Measurements from ENCODE around the gene HOXD3. TPM values are rescaled to one million over a fixed set of nuclear protein-coding genes. Genes with fewer than 3 reads are reported as not detected.

The HOXD3 gene
- total RNA-seq, 2 donors from 2014 or later = not detected

GRCh38 chr2:176146645-176147044, 10.5 kb upstream of the HOXD3 start:
- Mint-ChIP-seq H3K27me3 (peaks cover 57 to 80% of the 10 kb centered on the region in 2 donors), H3K9me3 (no peaks in the 10 kb centered on the region), H3K4me3 (no peak overlapping the region), H3K36me3 (no peaks in the 10 kb centered on the region), H3K27ac (no peak overlapping the region), H3K4me1 (ENCODE audit: low read depth in 2 of 2) (no peaks in the 10 kb centered on the region)
- DNase-seq (ENCODE audit: low spot score) (no peak), ATAC-seq (no peak)

DNA sequence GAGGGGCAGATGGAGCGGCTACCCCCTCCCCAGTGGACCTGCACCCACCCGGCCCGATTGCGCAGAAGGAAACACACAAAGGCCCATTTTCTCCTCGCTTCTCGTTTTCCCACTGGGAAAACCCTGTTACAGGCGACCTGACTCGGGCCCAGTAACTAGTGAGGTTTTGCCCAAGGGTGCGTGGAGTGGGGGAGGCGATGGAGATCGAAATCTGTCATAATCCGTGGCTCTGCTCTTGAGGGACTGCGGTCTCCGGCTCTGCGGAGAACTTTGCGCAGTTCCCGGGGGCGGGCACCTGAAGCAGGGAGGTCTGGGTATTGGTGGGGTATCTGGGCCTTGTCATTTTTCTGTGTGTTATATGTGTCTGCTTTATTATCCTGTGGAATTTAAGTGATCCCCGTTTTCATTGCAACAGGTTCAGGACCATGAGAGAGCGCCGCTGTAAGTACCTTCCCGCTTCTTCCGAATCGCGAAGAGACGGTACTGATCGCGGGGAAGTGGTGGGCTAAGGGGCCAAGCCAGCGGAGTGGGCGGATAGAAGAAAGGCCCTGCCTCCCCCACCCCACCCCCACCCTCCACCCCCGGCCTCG, 9.8 kb upstream of the HOXD3 start:
- no peak overlapping the region for H3K27ac Mint-ChIP-seq
- no peak overlapping the region for H3K4me3 Mint-ChIP-seq
- ATAC-seq = no peak
- H3K36me3 Mint-ChIP-seq = no peaks in the 10 kb centered on the region
- DNase-seq (ENCODE audit: low spot score) = no peak
- no peaks in the 10 kb centered on the region for H3K4me1 Mint-ChIP-seq (ENCODE audit: low read depth in 2 of 2)
- H3K9me3 Mint-ChIP-seq = no peaks in the 10 kb centered on the region
- peaks cover 56 to 78% of the 10 kb centered on the region in 2 donors for H3K27me3 Mint-ChIP-seq

- H3K27me3 Mint-ChIP-seq = peaks cover 54 to 74% of the 10 kb centered on the region in 2 donors
- no peaks in the 10 kb centered on the region for H3K36me3 Mint-ChIP-seq
- H3K4me1 Mint-ChIP-seq (ENCODE audit: low read depth in 2 of 2) = no peaks in the 10 kb centered on the region
- ATAC-seq (no peak), DNase-seq (ENCODE audit: low spot score) (no peak)
- H3K9me3 Mint-ChIP-seq = no peaks in the 10 kb centered on the region
- H3K4me3 Mint-ChIP-seq = no peak overlapping the region
- H3K27ac Mint-ChIP-seq = no peak overlapping the region
These were observed 9.2 kb upstream of the HOXD3 start for GRCh38 chr2:176147800-176148496.

DNA sequence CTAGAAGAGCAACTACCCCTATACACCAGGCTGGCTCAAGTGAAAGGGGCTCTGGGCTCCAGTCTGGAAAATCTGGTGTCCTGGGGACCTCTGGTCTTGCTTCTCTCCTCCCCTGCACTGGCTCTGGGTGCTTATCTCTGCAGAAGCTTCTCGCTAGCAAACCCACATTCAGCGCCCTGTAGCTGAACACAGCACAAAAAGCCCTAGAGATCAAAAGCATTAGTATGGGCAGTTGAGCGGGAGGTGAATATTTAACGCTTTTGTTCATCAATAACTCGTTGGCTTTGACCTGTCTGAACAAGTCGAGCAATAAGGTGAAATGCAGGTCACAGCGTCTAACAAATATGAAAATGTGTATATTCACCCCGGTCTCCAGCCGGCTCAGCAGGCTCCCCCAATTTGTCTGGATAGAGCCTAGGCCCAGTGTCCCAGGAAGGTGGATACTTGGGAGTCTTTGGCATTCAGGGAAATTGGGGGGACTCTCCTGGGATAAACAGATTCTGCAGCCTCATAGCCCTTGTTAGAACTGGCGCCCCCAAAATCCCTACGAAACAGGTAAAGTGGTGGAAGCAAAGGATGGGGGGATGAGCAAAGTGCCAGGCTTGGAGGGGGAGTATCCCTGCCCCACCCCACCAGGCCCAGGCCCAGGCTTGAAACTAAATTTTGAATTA, 8.2 kb upstream of the HOXD3 start:
- H3K4me3 Mint-ChIP-seq = no peak overlapping the region
- no peaks in the 10 kb centered on the region for H3K9me3 Mint-ChIP-seq
- H3K4me1 Mint-ChIP-seq (ENCODE audit: low read depth in 2 of 2) = no peaks in the 10 kb centered on the region
- no peak overlapping the region for H3K27ac Mint-ChIP-seq
- ATAC-seq (no peak), DNase-seq (ENCODE audit: low spot score) (no peak)
- peaks cover 46 to 68% of the 10 kb centered on the region in 2 donors for H3K27me3 Mint-ChIP-seq
- H3K36me3 Mint-ChIP-seq = no peaks in the 10 kb centered on the region

GRCh38 chr2:176149481-176149938, 7.6 kb upstream of the HOXD3 start:
- H3K27me3 Mint-ChIP-seq = peaks cover 46 to 68% of the 10 kb centered on the region in 2 donors
- no peak overlapping the region for H3K4me3 Mint-ChIP-seq
- ATAC-seq = no peak
- DNase-seq (ENCODE audit: low spot score) = no peak
- H3K27ac Mint-ChIP-seq = no peak overlapping the region
- no peaks in the 10 kb centered on the region for H3K36me3 Mint-ChIP-seq
- H3K9me3 Mint-ChIP-seq = no peaks in the 10 kb centered on the region
- H3K4me1 Mint-ChIP-seq (ENCODE audit: low read depth in 2 of 2) = no peaks in the 10 kb centered on the region

DNA sequence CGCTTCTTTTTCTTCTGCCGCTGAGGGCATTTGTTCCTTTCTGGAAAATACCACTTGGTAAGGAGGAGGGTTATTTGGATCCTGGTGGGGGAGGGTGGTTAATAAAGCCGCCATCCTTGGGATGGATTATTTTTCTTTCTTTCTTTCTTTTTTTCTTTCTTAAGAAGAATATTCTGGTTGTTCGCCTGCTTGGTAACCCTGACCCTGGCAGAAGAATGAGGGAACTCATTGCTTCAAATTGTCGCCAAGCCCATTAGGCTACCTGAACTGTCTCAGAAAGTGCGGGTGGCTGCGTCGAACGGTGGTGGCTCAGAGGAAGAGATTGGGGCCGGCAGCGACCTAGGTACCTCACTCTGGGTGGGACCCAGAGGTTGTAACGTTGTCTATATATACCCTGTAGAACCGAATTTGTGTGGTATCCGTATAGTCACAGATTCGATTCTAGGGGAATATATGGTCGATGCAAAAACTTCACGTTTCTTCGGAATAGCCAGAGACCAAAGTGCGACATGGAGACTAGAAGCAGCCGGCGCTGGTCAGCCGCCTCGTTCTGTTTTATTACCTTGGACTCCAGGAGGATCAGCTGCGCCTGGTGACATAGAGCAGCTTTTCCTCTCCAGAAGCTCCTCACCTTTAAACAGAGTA, 7.0 kb upstream of the HOXD3 start:
- Mint-ChIP-seq H3K27ac (no peak overlapping the region), H3K36me3 (no peaks in the 10 kb centered on the region), H3K27me3 (peaks cover 50 to 69% of the 10 kb centered on the region in 2 donors), H3K4me3 (no peak overlapping the region), H3K9me3 (no peaks in the 10 kb centered on the region), H3K4me1 (ENCODE audit: low read depth in 2 of 2) (no peaks in the 10 kb centered on the region)
- DNase-seq (ENCODE audit: low spot score) (no peak), ATAC-seq (no peak)

- H3K27me3 Mint-ChIP-seq = peaks cover 48 to 69% of the 10 kb centered on the region in 2 donors
- no peak for DNase-seq (ENCODE audit: low spot score)
- no peaks in the 10 kb centered on the region for H3K36me3 Mint-ChIP-seq
- H3K9me3 Mint-ChIP-seq = no peaks in the 10 kb centered on the region
- H3K27ac Mint-ChIP-seq = no peak overlapping the region
- no peaks in the 10 kb centered on the region for H3K4me1 Mint-ChIP-seq (ENCODE audit: low read depth in 2 of 2)
- H3K4me3 Mint-ChIP-seq = no peak overlapping the region
- no peak for ATAC-seq
These were observed 6.3 kb upstream of the HOXD3 start for GRCh38 chr2:176150584-176151441.

DNA sequence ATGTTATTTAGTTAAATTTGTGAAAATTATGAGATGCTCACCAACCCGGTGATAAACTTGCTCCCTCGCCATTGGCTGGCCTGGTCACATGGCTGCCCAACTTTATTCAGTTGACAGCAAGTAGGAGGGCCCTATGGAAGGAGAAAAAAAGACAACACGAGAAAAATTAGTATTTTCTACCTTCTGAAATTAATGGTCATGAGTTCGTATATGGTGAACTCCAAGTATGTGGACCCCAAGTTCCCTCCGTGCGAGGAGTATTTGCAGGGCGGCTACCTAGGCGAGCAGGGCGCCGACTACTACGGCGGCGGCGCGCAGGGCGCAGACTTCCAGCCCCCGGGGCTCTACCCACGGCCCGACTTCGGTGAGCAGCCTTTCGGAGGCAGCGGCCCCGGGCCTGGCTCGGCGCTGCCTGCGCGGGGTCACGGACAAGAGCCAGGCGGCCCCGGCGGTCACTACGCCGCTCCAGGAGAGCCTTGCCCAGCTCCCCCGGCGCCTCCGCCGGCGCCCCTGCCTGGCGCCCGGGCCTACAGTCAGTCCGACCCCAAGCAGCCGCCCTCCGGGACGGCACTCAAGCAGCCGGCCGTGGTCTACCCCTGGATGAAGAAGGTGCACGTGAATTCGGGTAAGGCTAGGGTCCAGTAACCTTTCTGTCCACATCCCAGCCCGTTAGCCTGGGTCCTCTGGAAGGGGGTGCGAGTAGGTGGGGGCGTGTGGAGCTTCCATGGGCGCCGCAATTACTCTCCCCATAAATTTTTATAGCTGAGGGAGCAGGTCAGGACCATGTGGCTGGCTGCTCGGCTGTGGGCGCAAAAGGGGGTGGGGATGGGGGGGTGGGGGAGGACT, 5.4 kb upstream of the HOXD3 start, which contains the start of gene HOXD4:
Gene HOXD4, plus strand, starts transcription at position 109 of the 846 bp plus-strand sequence. Its CDS starts 84 bp downstream, at position 193.
- H3K27me3 Mint-ChIP-seq = peaks cover 47 to 69% of the 10 kb centered on the region in 2 donors
- H3K9me3 Mint-ChIP-seq = no peaks in the 10 kb centered on the region
- H3K4me3 Mint-ChIP-seq = no peak within 1 kb of the TSS
- no peak for DNase-seq (ENCODE audit: low spot score)
- H3K27ac Mint-ChIP-seq = no peak within 1 kb of the TSS
- no peaks in the 10 kb centered on the region for H3K36me3 Mint-ChIP-seq
- H3K4me1 Mint-ChIP-seq (ENCODE audit: low read depth in 2 of 2) = no peaks in the 10 kb centered on the region
- no peak for ATAC-seq

DNA sequence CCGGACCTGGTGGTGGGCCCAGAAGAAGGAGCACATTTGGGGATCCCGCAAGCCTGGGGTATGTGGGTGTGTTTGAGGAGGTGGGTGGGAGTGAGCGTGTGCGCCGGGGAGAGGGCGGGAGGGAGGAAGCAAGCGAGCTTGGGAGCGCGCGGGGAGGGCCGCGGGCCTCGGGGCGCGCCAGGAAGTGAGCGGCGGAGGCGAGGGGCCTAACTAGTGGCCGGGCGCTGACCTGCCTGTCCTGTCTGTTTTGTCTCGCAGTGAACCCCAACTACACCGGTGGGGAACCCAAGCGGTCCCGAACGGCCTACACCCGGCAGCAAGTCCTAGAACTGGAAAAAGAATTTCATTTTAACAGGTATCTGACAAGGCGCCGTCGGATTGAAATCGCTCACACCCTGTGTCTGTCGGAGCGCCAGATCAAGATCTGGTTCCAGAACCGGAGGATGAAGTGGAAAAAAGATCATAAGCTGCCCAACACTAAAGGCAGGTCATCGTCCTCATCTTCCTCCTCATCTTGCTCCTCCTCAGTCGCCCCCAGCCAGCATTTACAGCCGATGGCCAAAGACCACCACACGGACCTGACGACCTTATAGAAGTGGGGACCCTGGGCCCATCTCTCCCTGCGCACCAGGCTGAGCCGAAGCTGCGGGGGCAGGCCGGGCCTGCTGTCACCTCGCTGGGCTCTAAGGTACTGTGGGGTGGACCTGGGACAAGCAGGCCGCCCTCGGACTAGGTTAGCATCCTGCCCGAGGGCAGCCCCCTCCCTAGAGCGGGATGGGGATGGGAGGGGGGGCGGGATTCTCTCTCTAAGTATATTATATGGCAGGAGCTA, 4.5 kb upstream of the HOXD3 start:
- Mint-ChIP-seq H3K9me3 (no peaks in the 10 kb centered on the region), H3K36me3 (no peaks in the 10 kb centered on the region), H3K4me3 (no peak overlapping the region), H3K4me1 (ENCODE audit: low read depth in 2 of 2) (no peaks in the 10 kb centered on the region), H3K27ac (no peak overlapping the region), H3K27me3 (peaks cover 43 to 71% of the 10 kb centered on the region in 2 donors)
- ATAC-seq (no peak), DNase-seq (ENCODE audit: low spot score) (no peak)

GRCh38 chr2:176154576-176155252, 2.4 kb upstream of the HOXD3 start:
- H3K9me3 Mint-ChIP-seq = no peaks in the 10 kb centered on the region
- no peaks in the 10 kb centered on the region for H3K36me3 Mint-ChIP-seq
- H3K4me1 Mint-ChIP-seq (ENCODE audit: low read depth in 2 of 2) = peaks cover 0 to 2% of the 10 kb centered on the region in 2 donors
- no peak overlapping the region for H3K4me3 Mint-ChIP-seq
- ATAC-seq (no peak), DNase-seq (ENCODE audit: low spot score) (no peak)
- H3K27me3 Mint-ChIP-seq = peaks cover 39 to 61% of the 10 kb centered on the region in 2 donors
- no peak overlapping the region for H3K27ac Mint-ChIP-seq

DNA sequence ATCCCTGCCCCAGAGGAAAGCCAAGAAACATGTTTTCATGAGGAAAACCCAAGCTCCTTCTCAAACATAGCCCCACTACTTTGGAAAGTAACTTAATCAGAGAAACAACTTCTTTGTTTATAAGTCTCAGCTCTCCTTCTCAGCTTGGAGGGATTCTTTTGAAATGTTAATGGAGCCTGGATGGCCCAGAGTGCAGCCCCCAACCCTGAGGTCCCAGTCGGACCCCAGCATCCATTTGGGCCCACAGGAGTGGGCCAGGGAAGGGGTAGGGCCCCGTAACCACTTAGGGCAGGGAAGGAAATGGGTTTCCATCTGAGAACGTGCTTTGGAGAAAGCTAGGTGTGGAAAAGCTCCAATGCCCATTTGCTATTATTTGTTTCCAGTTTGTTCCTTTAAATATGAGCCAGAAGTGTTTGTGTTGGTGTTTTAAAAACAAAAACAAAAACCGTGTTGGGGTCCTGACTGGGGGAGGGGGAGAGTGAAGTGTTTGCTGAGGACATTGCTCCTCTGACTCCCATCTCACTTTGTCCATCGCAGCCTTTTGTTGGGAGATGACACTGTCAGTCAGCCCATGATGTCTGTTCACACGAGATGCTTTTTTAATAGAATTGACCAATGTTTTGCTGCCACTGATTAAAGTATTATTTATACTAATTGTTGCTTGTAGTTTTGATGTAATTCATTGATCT, 1.6 kb upstream of the HOXD3 start:
- Mint-ChIP-seq H3K36me3 (no peaks in the 10 kb centered on the region), H3K27ac (no peak overlapping the region), H3K9me3 (no peaks in the 10 kb centered on the region), H3K4me3 (no peak overlapping the region), H3K4me1 (ENCODE audit: low read depth in 2 of 2) (peaks cover 0 to 2% of the 10 kb centered on the region in 2 donors), H3K27me3 (peaks cover 34 to 54% of the 10 kb centered on the region in 2 donors)
- DNase-seq (ENCODE audit: low spot score) (no peak), ATAC-seq (no peak)
